Kidney (tissue), 14 donors: ENCODE results near the gene WDR54. TPM values are rescaled to one million over a fixed set of nuclear protein-coding genes. Genes with fewer than 3 reads are reported as not detected.
"Not testable (repeated sequence)": the region's sequence is repeated elsewhere in the genome, so short reads cannot be mapped to it uniquely, and the experiment has no call there.

ENCODE experiments used
- DNase-seq, 5 donors: peaks; one replicate each; pipeline ENCODE4 v3.0.0-alpha.2; 2013 to 2020
- FAIRE-seq: peaks from 2 replicates; lab custom pipeline; 2012; peaks lifted over from hg19 to GRCh38; lab: Jason Lieb, UNC
- H3K27ac ChIP-seq, 2 donors: one replicate each; pipeline ENCODE4 v1.7.0; 2013; ENCODE audit warnings: low read depth in 2 of 2, low read length in 2 of 2, inconsistent platforms in 1 of 2
- H3K27me3 ChIP-seq: one replicate; pipeline ENCODE4 v1.7.1; 2013; ENCODE audit warnings: low read length, inconsistent platforms; ENCODE audit not compliant: control insufficient read depth, insufficient read depth
- H3K36me3 ChIP-seq, 3 donors: one replicate each; pipeline versions ENCODE4 v1.7.0 to v1.7.1; 2013; ENCODE audit warnings: low read length in 3 of 3, control low read depth in 1 of 3, inconsistent platforms in 1 of 3; ENCODE audit not compliant: insufficient read depth in 3 of 3, control insufficient read depth in 2 of 3
- H3K4me1 ChIP-seq, 3 donors: one replicate each; pipeline versions ENCODE4 v1.7.0 to v1.7.1; 2013; ENCODE audit warnings: low read length in 3 of 3, inconsistent platforms in 1 of 3, low read depth in 1 of 3; ENCODE audit not compliant: control insufficient read depth in 2 of 3, insufficient read depth in 2 of 3
- H3K4me3 ChIP-seq, 3 donors: one replicate each; pipeline versions ENCODE4 v1.7.0 to v1.8.1; 2013; ENCODE audit warnings: low read length in 3 of 3, control low read depth in 1 of 3, inconsistent platforms in 1 of 3
- H3K9ac ChIP-seq, 3 donors: one replicate each; pipeline versions ENCODE4 v1.7.0 to v1.7.1; 2013; ENCODE audit warnings: low read length in 3 of 3, control low read depth in 1 of 3, inconsistent platforms in 1 of 3
- H3K9me3 ChIP-seq, 3 donors: one replicate each; pipeline versions ENCODE4 v1.7.0 to v1.7.1; 2013; ENCODE audit warnings: low read length in 3 of 3, control low read depth in 1 of 3, inconsistent platforms in 1 of 3; ENCODE audit not compliant: control insufficient read depth in 2 of 3, insufficient read depth in 1 of 3
- intact Hi-C: fragments of 100-400 bp; cut with DNase I; formaldehyde crosslinking; loops from one replicate; pipeline ENCODE4 v1.11.1; 2022
- polyA plus RNA-seq: library from polyadenylated mRNA; stranded (reverse); fragments of 350-450 nt; fragmentation: Illumina TruSeq; extraction: RNeasy Lipid Tissue Mini Kit (QIAGEN cat#74804); gene quantifications from one replicate; pipeline ENCODE4 v1.2.3, GENCODE V29; 2014; ENCODE audit warnings: low read depth, low replicate concordance; ENCODE audit not compliant: insufficient read depth
- total RNA-seq: library from RNA; stranded (reverse); fragmentation: NEBNext Ultra II Directional; extraction: Animal tissue kit (Norgen Biotek cat#: 25700); gene quantifications from one replicate; pipeline ENCODE4 v1.2.1, GENCODE V29; 2021
- TF ChIP-seq, protein P1 (sequence below): IDR thresholded peaks from 3 replicates; pipeline ENCODE4 v1.5.1; 2012; ENCODE audit warnings: mild to moderate bottlenecking, moderate library complexity, borderline replicate concordance; ENCODE audit not compliant: insufficient read depth; ENCODE audit errors: extremely low read depth
- donor health status: control.
- donor health status: control.
- donor health status: control.
- donor health status: control.
- donor health status: control.
- donor health status: DM: yes; HTN: yes; CAD: no.
- donor health status: Normal renal cell carcinoma (clear cell type).

The WDR54 gene
- total and polyA plus RNA-seq, 2 donors from 2014 or later = 23.3 to 37.6 TPM

DNA sequence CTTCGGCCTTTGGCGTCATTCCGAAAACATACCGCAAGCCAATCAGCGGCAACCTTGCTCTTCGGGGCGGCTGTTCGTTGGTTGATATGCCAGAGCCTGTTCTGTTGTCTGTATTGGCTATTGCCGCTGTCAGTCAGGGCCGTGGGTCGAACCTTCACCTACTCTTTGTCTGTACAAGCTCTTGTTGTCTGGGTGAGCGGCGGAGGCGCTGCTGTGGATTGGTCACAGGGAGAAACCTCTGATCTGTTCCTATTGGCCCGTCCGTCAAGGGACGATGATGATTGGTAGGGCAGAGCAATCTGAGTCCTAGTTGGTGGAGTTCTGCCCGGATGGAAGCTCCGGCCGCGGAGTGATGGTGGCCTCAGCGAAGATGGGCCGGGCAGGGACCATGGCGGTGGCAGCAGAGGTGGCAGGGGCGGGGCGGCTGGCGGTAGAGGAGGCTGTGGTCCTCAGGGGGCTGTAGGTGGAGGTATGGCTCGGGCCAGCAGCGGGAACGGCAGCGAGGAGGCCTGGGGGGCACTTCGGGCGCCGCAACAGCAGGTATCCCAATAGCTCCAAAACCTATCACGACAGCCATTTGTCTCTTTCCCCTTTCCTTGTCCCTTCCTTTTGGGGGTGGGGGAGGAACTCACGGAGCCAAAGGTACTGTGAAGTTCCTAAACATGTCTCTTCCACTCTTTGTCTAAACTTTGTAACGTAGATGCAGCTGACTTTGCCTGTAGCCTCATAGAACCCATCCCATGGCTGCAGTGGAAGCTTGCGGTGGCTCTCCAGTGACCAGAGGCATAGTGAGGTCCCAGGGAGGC lies 36.8 kb downstream of the WDR54 start, which contains the start of gene WBP1:
Gene WBP1 (plus strand): TSS at position 307 of the 806 bp plus-strand sequence. CDS start 165 bp downstream, at position 472.
- Histone ChIP-seq H3K4me1 (peaks cover 0 to 26% (median 12%) of the 10 kb centered on the region in 3 donors), H3K27me3 (no peaks in the 10 kb centered on the region), H3K9ac (peak within 1 kb of the TSS; percentile 91 to 95 (median 94)), H3K36me3 (peaks cover 0 to 3% (median 0%) of the 10 kb centered on the region in 3 donors), H3K9me3 (no peaks in the 10 kb centered on the region), H3K4me3 (peak within 1 kb of the TSS; percentile 79 to 97 (median 97)), H3K27ac (peak within 1 kb of the TSS; percentile 96 to 97)
- intact Hi-C loops = no loop called here
- peak; percentile 99 for FAIRE-seq
- TF ChIP-seq, protein P1, sequence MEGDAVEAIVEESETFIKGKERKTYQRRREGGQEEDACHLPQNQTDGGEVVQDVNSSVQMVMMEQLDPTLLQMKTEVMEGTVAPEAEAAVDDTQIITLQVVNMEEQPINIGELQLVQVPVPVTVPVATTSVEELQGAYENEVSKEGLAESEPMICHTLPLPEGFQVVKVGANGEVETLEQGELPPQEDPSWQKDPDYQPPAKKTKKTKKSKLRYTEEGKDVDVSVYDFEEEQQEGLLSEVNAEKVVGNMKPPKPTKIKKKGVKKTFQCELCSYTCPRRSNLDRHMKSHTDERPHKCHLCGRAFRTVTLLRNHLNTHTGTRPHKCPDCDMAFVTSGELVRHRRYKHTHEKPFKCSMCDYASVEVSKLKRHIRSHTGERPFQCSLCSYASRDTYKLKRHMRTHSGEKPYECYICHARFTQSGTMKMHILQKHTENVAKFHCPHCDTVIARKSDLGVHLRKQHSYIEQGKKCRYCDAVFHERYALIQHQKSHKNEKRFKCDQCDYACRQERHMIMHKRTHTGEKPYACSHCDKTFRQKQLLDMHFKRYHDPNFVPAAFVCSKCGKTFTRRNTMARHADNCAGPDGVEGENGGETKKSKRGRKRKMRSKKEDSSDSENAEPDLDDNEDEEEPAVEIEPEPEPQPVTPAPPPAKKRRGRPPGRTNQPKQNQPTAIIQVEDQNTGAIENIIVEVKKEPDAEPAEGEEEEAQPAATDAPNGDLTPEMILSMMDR = no peak
- peak; percentile 100 for DNase-seq

DNA sequence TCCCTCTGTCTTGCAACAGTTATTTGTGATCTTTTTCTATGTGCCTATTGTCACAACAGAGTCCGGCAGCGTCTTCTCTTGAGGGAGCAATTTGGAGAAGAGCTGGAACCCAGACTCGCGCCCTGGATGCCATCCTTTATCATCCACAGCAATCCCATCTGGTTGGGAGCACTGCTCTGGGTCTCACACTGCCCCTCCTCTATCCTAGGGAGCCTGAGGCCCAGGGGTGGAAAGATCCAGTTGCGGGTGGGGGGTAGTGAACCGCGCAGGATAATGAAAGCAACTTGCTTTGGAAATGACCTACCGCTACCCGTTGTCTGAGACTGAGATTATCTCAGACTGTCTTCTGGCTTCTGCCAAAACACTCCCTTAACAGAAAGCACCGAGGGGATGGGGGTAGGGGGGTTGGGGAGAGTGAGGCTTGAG lies 37.4 kb downstream of the WDR54 start:
- H3K9me3 ChIP-seq = no peaks in the 10 kb centered on the region
- intact Hi-C loops = no loop called here
- no peaks in the 10 kb centered on the region for H3K27me3 ChIP-seq
- H3K27ac ChIP-seq = no peak overlapping the region
- TF ChIP-seq, protein P1 = no peak
- H3K9ac ChIP-seq = peak overlapping the region; percentile 56 to 94 (median 71)
- H3K4me3 ChIP-seq = peak overlapping the region; percentile 79 to 97 (median 97)
- H3K4me1 ChIP-seq = peaks cover 0 to 26% (median 12%) of the 10 kb centered on the region in 3 donors
- DNase-seq (peak in 2 of 5 donors; percentile 53 to 69), FAIRE-seq (no peak)
- peaks cover 0 to 3% (median 0%) of the 10 kb centered on the region in 3 donors for H3K36me3 ChIP-seq

DNA sequence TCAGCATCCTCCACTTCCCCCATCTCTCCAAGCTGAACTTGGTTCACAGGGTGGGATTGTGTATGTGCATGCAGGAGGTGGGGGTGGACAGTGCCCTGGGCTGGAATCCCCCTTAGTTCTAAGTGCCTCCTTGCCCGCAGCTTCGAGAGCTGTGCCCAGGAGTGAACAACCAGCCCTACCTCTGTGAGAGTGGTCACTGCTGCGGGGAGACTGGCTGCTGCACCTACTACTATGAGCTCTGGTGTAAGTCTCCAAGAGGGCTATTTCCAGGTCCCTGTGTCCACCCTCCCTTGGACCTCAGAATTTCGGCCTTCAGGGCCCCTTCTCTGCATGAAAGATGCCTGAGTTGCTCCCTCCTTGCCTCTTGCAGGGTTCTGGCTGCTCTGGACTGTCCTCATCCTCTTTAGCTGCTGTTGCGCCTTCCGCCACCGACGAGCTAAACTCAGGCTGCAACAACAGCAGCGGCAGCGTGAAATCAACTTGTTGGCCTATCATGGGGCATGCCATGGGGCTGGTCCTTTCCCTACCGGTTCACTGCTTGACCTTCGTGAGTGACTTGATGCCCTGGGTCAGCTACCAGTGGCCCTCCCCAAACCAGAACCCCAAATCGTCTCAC lies 38.1 kb downstream of the WDR54 start:
- H3K27me3 ChIP-seq, H3K36me3 ChIP-seq, H3K9me3 ChIP-seq, H3K9ac ChIP-seq, intact Hi-C loops, FAIRE-seq, H3K27ac ChIP-seq: not testable (repeated sequence)
- Histone ChIP-seq H3K4me1 (peaks cover 0 to 32% (median 16%) of the 10 kb centered on the region in 3 donors), H3K4me3 (peak overlapping the region in 1 of 3 donors; percentile 97)
- DNase-seq = peak in 2 of 5 donors; percentile 46 to 57

DNA sequence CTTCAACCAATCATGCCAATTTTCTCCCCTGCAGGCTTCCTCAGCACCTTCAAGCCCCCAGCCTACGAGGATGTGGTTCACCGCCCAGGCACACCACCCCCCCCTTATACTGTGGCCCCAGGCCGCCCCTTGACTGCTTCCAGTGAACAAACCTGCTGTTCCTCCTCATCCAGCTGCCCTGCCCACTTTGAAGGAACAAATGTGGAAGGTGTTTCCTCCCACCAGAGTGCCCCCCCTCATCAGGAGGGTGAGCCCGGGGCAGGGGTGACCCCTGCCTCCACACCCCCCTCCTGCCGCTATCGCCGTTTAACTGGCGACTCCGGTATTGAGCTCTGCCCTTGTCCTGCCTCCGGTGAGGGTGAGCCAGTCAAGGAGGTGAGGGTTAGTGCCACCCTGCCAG lies 38.7 kb downstream of the WDR54 start:
- H3K27me3 ChIP-seq, H3K9ac ChIP-seq, H3K27ac ChIP-seq, H3K4me3 ChIP-seq, H3K36me3 ChIP-seq, H3K9me3 ChIP-seq, FAIRE-seq, intact Hi-C loops: not testable (repeated sequence)
- peaks cover 0 to 32% (median 16%) of the 10 kb centered on the region in 3 donors for H3K4me1 ChIP-seq
- DNase-seq = peak in 2 of 5 donors; percentile 49 to 58
